NAMALWA (cell line): Measurements from ENCODE around the gene TBX10.
A peak's percentile ranks its signal among the peaks of the same experiment; 100 is the strongest.
"Not testable (repeated sequence)": the region's sequence is repeated elsewhere in the genome, so short reads cannot be mapped to it uniquely, and the experiment has no call there.

ENCODE experiments used
- DNase-seq: peaks from one replicate; pipeline ENCODE4 v3.0.0-alpha.2; 2015; ENCODE audit warnings: low spot score

The TBX10 gene

GRCh38 chr11:67664213-67664585 lies 24.6 kb upstream of the TBX10 start:
- no peak for DNase-seq

- DNase-seq, result no peak
These were observed 24.1 kb upstream of the TBX10 start for GRCh38 chr11:67663532-67664212.

GRCh38 chr11:67662835-67663531 lies 23.4 kb upstream of the TBX10 start:
- DNase-seq, result no peak

- no peak for DNase-seq
These were observed 22.7 kb upstream of the TBX10 start for GRCh38 chr11:67662142-67662834.

- not testable (repeated sequence) for DNase-seq
These were observed 21.2 kb upstream of the TBX10 start for GRCh38 chr11:67660752-67661151.

GRCh38 chr11:67659651-67660165 lies 20.1 kb upstream of the TBX10 start:
- not testable (repeated sequence) for DNase-seq

GRCh38 chr11:67657300-67657699 lies 17.7 kb upstream of the TBX10 start:
- DNase-seq, result no peak

- peak; percentile 72 for DNase-seq
These were observed 16.8 kb upstream of the TBX10 start for GRCh38 chr11:67656278-67656922.

- no peak for DNase-seq
These were observed 14.7 kb upstream of the TBX10 start for GRCh38 chr11:67654225-67654624.

- no peak for DNase-seq
These were observed 13.6 kb upstream of the TBX10 start for GRCh38 chr11:67652965-67653845.

GRCh38 chr11:67651976-67652781 lies 12.6 kb upstream of the TBX10 start:
- DNase-seq, result peak; percentile 63

- DNase-seq, result peak; percentile 46
These were observed 10.3 kb upstream of the TBX10 start for GRCh38 chr11:67649634-67650510.

GRCh38 chr11:67648796-67649613 lies 9.4 kb upstream of the TBX10 start:
- DNase-seq, result peak; percentile 90

GRCh38 chr11:67648140-67648795 lies 8.7 kb upstream of the TBX10 start:
- peak; percentile 94 for DNase-seq

- DNase-seq, result no peak
These were observed 7.9 kb upstream of the TBX10 start for GRCh38 chr11:67647471-67647870.

GRCh38 chr11:67646535-67647336 lies 7.2 kb upstream of the TBX10 start:
- peak; percentile 80 for DNase-seq
